Keratinocyte (primary cell): ENCODE measurements around the gene SETX.

Experiments
- EZH2 ChIP-seq: IDR thresholded peaks from one replicate; pipeline ENCODE4 v1.6.1; 2012; ENCODE audit warnings: inconsistent platforms, mild to moderate bottlenecking, low read length, moderate library complexity
- TF ChIP-seq, protein P1 (sequence below), 3 experiments: IDR thresholded peaks in 1 of 3; conservative IDR thresholded peaks in 1 of 3; optimal IDR thresholded peaks in 1 of 3; 2 replicates in 2 of 3; 3 replicates in 1 of 3; pipeline versions ENCODE3 to v1.5.1; 2011; ENCODE audit warnings: low read length in 3 of 3, mild to moderate bottlenecking in 3 of 3, moderate library complexity in 2 of 3, control low read depth in 1 of 3, inconsistent platforms in 1 of 3; ENCODE audit not compliant: insufficient read depth in 2 of 3; ENCODE audit errors: extremely low read depth in 1 of 3

GRCh38 chr9:132404228-132404881 is 49.6 kb upstream of the SETX start:
- TF ChIP-seq, protein P1, sequence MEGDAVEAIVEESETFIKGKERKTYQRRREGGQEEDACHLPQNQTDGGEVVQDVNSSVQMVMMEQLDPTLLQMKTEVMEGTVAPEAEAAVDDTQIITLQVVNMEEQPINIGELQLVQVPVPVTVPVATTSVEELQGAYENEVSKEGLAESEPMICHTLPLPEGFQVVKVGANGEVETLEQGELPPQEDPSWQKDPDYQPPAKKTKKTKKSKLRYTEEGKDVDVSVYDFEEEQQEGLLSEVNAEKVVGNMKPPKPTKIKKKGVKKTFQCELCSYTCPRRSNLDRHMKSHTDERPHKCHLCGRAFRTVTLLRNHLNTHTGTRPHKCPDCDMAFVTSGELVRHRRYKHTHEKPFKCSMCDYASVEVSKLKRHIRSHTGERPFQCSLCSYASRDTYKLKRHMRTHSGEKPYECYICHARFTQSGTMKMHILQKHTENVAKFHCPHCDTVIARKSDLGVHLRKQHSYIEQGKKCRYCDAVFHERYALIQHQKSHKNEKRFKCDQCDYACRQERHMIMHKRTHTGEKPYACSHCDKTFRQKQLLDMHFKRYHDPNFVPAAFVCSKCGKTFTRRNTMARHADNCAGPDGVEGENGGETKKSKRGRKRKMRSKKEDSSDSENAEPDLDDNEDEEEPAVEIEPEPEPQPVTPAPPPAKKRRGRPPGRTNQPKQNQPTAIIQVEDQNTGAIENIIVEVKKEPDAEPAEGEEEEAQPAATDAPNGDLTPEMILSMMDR (optimal IDR thresholded peaks at IDR 0.05 in 1 of 3, IDR thresholded peaks at IDR 0.05 in 1 of 3, conservative IDR thresholded peaks at IDR 0.05 in 1 of 3; ENCODE audit: extremely low read depth in 1 of 3, insufficient read depth in 2 of 3, low read length in 3 of 3) = no peak
- TF ChIP-seq EZH2 = no peak
